Measurements from ENCODE around the gene ZNF536. TPM values are rescaled to one million over a fixed set of nuclear protein-coding genes. Genes with fewer than 3 reads are reported as not detected.

The ZNF536 gene
- total RNA-seq, 1 donor from 2014 or later, result 24.9 TPM

- no peak for TF ChIP-seq CTCF (IDR thresholded peaks at IDR 0.05; ENCODE audit: partially characterized antibody, unreplicated experiment)
- Mint-ChIP-seq H3K4me1 (ENCODE audit: low read depth, unreplicated experiment) (peaks cover 2% of the 10 kb centered on the region), H3K4me3 (ENCODE audit: unreplicated experiment) (no peak overlapping the region), H3K9me3 (ENCODE audit: unreplicated experiment) (peaks cover 7% of the 10 kb centered on the region), H3K36me3 (ENCODE audit: unreplicated experiment) (peaks cover 5% of the 10 kb centered on the region), H3K27ac (ENCODE audit: unreplicated experiment) (no peak overlapping the region), H3K27me3 (ENCODE audit: unreplicated experiment) (peaks cover 2% of the 10 kb centered on the region)
- DNase-seq, result no peak
Observed at GRCh38 chr19:30325676-30326392, 46.4 kb upstream of the ZNF536 start.

GRCh38 chr19:30326393-30326710 lies 45.8 kb upstream of the ZNF536 start:
- Mint-ChIP-seq H3K36me3 (ENCODE audit: unreplicated experiment) (peaks cover 6% of the 10 kb centered on the region), H3K9me3 (ENCODE audit: unreplicated experiment) (peaks cover 5% of the 10 kb centered on the region), H3K27me3 (ENCODE audit: unreplicated experiment) (peaks cover 2% of the 10 kb centered on the region), H3K27ac (ENCODE audit: unreplicated experiment) (no peak overlapping the region), H3K4me3 (ENCODE audit: unreplicated experiment) (no peak overlapping the region), H3K4me1 (ENCODE audit: low read depth, unreplicated experiment) (no peaks in the 10 kb centered on the region)
- no peak for TF ChIP-seq CTCF (IDR thresholded peaks at IDR 0.05; ENCODE audit: partially characterized antibody, unreplicated experiment)
- no peak for DNase-seq

GRCh38 chr19:30327331-30327730 lies 44.9 kb upstream of the ZNF536 start:
- peaks cover 16% of the 10 kb centered on the region for H3K36me3 Mint-ChIP-seq (ENCODE audit: unreplicated experiment)
- no peak for TF ChIP-seq CTCF (IDR thresholded peaks at IDR 0.05; ENCODE audit: partially characterized antibody, unreplicated experiment)

GRCh38 chr19:30328096-30328495 lies 44.1 kb upstream of the ZNF536 start:
- no peaks in the 10 kb centered on the region for H3K4me1 Mint-ChIP-seq (ENCODE audit: low read depth, unreplicated experiment)
- H3K4me3 Mint-ChIP-seq (ENCODE audit: unreplicated experiment), result no peak overlapping the region
- peaks cover 7% of the 10 kb centered on the region for H3K9me3 Mint-ChIP-seq (ENCODE audit: unreplicated experiment)
- TF ChIP-seq CTCF (IDR thresholded peaks at IDR 0.05; ENCODE audit: partially characterized antibody, unreplicated experiment), result no peak
- H3K27me3 Mint-ChIP-seq (ENCODE audit: unreplicated experiment), result peaks cover 4% of the 10 kb centered on the region
- DNase-seq, result no peak
- no peak overlapping the region for H3K27ac Mint-ChIP-seq (ENCODE audit: unreplicated experiment)
- H3K36me3 Mint-ChIP-seq (ENCODE audit: unreplicated experiment), result peaks cover 21% of the 10 kb centered on the region

More at GRCh38 chr19:30327331-30327730, 44.9 kb upstream of the ZNF536 start:
- H3K27me3 Mint-ChIP-seq (ENCODE audit: unreplicated experiment), result peaks cover 2% of the 10 kb centered on the region
- no peaks in the 10 kb centered on the region for H3K4me1 Mint-ChIP-seq (ENCODE audit: low read depth, unreplicated experiment)
- no peak overlapping the region for H3K27ac Mint-ChIP-seq (ENCODE audit: unreplicated experiment)
- H3K9me3 Mint-ChIP-seq (ENCODE audit: unreplicated experiment), result peaks cover 7% of the 10 kb centered on the region
- no peak overlapping the region for H3K4me3 Mint-ChIP-seq (ENCODE audit: unreplicated experiment)
- no peak for DNase-seq

GRCh38 chr19:30330266-30330665 lies 41.9 kb upstream of the ZNF536 start:
- DNase-seq, result no peak
- no peak overlapping the region for H3K27ac Mint-ChIP-seq (ENCODE audit: unreplicated experiment)
- H3K4me3 Mint-ChIP-seq (ENCODE audit: unreplicated experiment), result no peak overlapping the region
- peaks cover 3% of the 10 kb centered on the region for H3K27me3 Mint-ChIP-seq (ENCODE audit: unreplicated experiment)
- TF ChIP-seq CTCF (IDR thresholded peaks at IDR 0.05; ENCODE audit: partially characterized antibody, unreplicated experiment), result no peak
- peaks cover 16% of the 10 kb centered on the region for H3K36me3 Mint-ChIP-seq (ENCODE audit: unreplicated experiment)
- peaks cover 4% of the 10 kb centered on the region for H3K9me3 Mint-ChIP-seq (ENCODE audit: unreplicated experiment)
- no peaks in the 10 kb centered on the region for H3K4me1 Mint-ChIP-seq (ENCODE audit: low read depth, unreplicated experiment)
